Astrocyte of the cerebellum (primary cell): ENCODE measurements around the gene TBCK.

Experiments
- DNase-seq: peaks from one replicate; pipeline ENCODE4 v3.0.0-alpha.2; 2011; ENCODE audit warnings: low read depth
- H3K4me3 ChIP-seq: 2 replicates; pipeline ENCODE4 v1.5.1; 2011; ENCODE audit warnings: mild to moderate bottlenecking, low read depth, low read length, moderate library complexity
- in situ Hi-C: cut with HindIII; loops from 2 replicates; pipeline ENCODE4 v1.10.0; 2017; ENCODE audit warnings: low sequenced_read_pairs
- TF ChIP-seq, protein P1 (sequence below): IDR thresholded peaks from 2 replicates; pipeline ENCODE4 v1.5.1; 2012; ENCODE audit warnings: low read length, low read depth, moderate library complexity, mild to moderate bottlenecking; ENCODE audit errors: missing control alignments

TBCK gene

GRCh38 chr4:106338671-106339070 is 22.7 kb upstream of the TBCK start:
- TF ChIP-seq, protein P1, sequence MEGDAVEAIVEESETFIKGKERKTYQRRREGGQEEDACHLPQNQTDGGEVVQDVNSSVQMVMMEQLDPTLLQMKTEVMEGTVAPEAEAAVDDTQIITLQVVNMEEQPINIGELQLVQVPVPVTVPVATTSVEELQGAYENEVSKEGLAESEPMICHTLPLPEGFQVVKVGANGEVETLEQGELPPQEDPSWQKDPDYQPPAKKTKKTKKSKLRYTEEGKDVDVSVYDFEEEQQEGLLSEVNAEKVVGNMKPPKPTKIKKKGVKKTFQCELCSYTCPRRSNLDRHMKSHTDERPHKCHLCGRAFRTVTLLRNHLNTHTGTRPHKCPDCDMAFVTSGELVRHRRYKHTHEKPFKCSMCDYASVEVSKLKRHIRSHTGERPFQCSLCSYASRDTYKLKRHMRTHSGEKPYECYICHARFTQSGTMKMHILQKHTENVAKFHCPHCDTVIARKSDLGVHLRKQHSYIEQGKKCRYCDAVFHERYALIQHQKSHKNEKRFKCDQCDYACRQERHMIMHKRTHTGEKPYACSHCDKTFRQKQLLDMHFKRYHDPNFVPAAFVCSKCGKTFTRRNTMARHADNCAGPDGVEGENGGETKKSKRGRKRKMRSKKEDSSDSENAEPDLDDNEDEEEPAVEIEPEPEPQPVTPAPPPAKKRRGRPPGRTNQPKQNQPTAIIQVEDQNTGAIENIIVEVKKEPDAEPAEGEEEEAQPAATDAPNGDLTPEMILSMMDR = no peak
- in situ Hi-C loops = no loop called here
- no peak for DNase-seq
- H3K4me3 ChIP-seq = no peak overlapping the region

DNA sequence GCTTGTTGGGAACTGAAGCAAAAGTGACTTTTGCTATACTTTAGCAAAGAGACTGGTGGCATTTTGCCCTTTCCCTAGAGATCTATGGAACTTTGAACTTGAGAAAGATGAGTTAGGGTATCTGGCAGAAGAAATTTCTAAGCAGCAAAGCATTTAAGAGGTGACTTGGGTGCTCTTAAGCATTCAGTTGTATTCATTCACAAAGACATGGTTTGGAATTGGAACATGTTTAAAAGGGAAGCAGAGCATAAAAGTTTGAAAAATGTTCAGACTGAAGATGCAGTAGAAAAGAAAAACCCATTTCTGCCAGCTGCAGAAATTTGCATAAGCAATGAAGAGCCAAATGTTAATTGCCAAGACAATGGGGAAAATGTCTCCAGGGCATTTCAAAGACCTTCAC is 21.9 kb upstream of the TBCK start:
- no peak overlapping the region for H3K4me3 ChIP-seq
- in situ Hi-C loops = no loop called here
- no peak for DNase-seq
- TF ChIP-seq, protein P1 = no peak

DNA sequence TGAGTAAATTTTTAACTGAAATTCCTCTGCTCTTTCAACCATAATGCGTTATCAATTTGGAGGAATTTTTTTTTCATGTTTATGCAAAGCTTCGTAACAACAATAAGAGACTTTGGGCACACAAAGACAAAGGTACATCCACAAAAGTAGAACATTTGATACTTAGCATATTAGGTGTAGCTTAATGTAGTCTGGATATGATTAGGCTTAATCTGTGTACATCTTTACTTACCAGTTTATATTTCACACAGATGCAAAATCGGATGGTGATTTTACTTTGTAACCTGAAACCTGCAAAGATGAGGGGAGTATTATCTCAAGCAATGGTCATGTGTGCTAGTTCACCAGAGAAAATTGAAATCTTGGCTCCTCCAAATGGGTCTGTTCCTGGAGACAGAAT is 20.6 kb upstream of the TBCK start:
- no peak for DNase-seq
- no peak overlapping the region for H3K4me3 ChIP-seq
- TF ChIP-seq, protein P1 = no peak
- in situ Hi-C loops = no loop called here

DNA sequence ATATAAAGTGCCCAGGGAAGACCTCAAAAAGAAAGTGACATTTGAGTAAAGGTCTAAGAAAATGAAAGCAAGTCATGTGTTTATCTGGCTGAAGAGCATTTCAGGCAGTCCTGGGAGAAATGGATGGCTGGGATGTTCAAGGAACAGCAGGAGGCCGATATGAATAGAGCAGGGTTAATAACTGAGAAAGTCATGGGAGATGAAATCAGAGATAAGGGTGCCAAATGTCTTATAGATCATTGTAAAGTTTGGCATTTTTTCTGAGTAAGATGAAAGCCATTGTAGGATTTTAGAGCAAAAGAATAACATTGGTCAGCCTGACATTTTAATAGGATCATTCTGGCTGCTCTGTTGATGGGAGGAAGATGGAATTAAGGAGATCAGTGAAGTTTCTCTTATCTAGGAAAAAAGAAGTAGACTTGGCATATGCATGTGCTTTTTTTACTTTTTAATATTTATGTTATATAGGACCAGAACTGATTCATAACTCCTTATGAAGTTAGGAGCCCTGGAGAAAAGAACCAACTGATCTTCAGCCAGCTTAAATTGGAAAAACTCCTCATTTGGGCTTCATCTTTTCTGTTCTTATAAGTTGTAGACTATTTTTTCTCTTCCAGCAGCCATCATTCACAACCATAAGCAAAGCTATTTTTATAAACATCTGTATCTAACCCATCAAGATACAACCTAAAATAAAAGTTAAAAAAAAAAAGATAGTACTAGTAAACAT is 18.9 kb upstream of the TBCK start:
- TF ChIP-seq, protein P1 = no peak
- no peak overlapping the region for H3K4me3 ChIP-seq
- in situ Hi-C loops = no loop called here
- DNase-seq = no peak

- TF ChIP-seq, protein P1 = no peak
- H3K4me3 ChIP-seq = no peak overlapping the region
- DNase-seq = no peak
- in situ Hi-C loops = no loop called here
Observed at GRCh38 chr4:106333186-106333585, 17.2 kb upstream of the TBCK start.

DNA sequence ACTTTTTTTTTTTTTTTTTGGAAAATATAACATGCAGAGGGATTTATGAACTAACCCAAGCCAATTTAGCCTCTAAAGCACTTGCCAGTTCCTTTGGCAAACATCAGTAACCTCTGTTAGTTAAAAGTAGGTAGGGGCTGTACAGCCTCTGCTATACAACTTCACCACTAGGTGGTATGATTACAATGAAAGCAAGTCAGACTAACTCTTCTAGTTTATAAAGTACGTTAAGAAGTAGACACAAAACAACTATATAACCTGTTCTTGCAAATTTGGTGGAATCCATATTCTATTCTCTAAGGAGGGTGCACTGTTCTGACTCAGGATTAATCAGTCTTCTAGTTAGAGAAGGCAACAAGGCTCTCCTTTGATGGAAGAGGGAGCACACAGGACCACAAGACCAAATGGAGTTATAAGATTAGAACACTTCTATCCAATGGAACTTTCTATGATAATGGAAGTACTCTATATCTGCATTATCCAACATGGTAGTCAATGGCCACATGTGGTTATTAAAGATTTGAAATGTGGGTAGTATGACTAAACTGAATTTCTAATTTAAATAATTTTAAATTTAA is 13.1 kb upstream of the TBCK start:
- in situ Hi-C loops = no loop called here
- H3K4me3 ChIP-seq = no peak overlapping the region
- peak; percentile 45 for DNase-seq
- TF ChIP-seq, protein P1 = peak; percentile 77
